Effector memory CD8-positive, alpha-beta T cell (primary cell): ENCODE results near the gene EDEM1.
"Not testable (repeated sequence)": the region's sequence is repeated elsewhere in the genome, so short reads cannot be mapped to it uniquely, and the experiment has no call there.

Source experiments
- ATAC-seq: fragments of 150-1000 bp; cut with Tn5 transposase; replicated peaks from 2 replicates; pipeline ENCODE4 v1.10.0; 2021; ENCODE audit warnings: mild to moderate bottlenecking, moderate library complexity
- DNase-seq, 3 experiments: peaks; one replicate each; pipeline ENCODE4 v3.0.0; 2021
- H3K27ac Mint-ChIP-seq, 2 donors: one replicate each; pipeline ENCODE4 v1.8.0; 2022; ENCODE audit warnings: mild to moderate bottlenecking in 2 of 2, mixed read lengths in 2 of 2, moderate library complexity in 2 of 2
- H3K27me3 Mint-ChIP-seq, 2 donors: one replicate each; pipeline ENCODE4 v1.8.0; 2022; ENCODE audit warnings: mixed read lengths in 2 of 2
- H3K36me3 Mint-ChIP-seq: one replicate; pipeline ENCODE4 v1.8.0; 2022; ENCODE audit warnings: mild to moderate bottlenecking, moderate library complexity, mixed read lengths; ENCODE audit not compliant: insufficient read depth
- H3K4me1 Mint-ChIP-seq, 2 donors: one replicate each; pipeline ENCODE4 v1.8.0; 2022; ENCODE audit warnings: low read depth in 2 of 2, mixed read lengths in 2 of 2
- H3K4me3 Mint-ChIP-seq, 2 donors: one replicate each; pipeline ENCODE4 v1.8.0; 2022; ENCODE audit warnings: mild to moderate bottlenecking in 2 of 2, mixed read lengths in 2 of 2, moderate library complexity in 2 of 2
- H3K9me3 Mint-ChIP-seq, 2 donors: one replicate each; pipeline ENCODE4 v1.8.0; 2022; ENCODE audit warnings: mixed read lengths in 2 of 2
- total RNA-seq, 9 experiments: gene quantifications; one replicate each; lab custom pipeline; 2026; lab: John Stamatoyannopoulos, UW

EDEM1 gene
- 161 to 455 (median 392) reads per million in 9 experiments for total RNA-seq

DNA sequence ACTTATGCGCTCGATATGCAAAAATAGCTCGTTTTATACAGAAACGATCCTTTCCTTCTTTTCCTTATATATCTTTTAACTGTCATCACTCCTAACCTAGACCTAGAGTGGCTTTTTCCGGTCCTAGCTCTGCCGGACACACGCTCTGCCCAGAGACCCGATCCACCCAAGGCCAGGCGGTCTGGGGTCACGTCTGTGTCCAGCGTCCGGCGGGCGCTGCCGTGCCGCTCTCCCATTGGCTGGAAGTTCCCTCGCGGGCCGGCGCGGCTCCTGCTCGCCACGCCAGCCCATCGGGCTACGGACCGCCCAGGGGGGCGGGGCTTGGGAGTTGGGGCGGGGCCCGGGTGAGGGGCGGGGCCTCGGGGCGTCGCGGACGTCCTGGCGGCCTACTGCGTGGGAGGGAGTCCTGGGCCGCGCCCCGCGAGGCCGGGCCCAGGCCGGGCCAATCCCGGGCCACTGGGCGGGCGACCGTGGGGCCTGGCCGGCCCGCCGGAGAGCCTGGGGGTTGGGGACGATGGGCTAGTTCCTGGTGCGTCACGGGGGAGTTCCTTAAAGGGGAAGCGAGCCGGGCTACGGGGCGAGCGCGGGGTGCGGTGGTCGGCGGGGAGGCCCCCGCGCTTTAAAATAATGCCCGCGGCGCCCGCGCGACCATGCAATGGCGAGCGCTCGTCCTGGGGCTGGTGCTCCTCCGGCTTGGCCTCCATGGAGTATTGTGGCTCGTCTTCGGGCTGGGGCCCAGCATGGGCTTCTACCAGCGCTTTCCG, at the start of gene EDEM1:
Gene EDEM1, plus strand, starts transcription at position 552 of the 764 bp plus-strand sequence. Its CDS starts 99 bp downstream, at position 651.
- H3K4me1 Mint-ChIP-seq, result peaks cover 29 to 30% of the 10 kb centered on the region in 2 donors
- H3K27ac Mint-ChIP-seq, result peak within 1 kb of the TSS; percentile 96 to 99
- DNase-seq (peak; percentile 90 to 98 (median 98)), ATAC-seq (peak; percentile 89)
- no peaks in the 10 kb centered on the region for H3K9me3 Mint-ChIP-seq
- H3K27me3 Mint-ChIP-seq, result no peaks in the 10 kb centered on the region
- H3K4me3 Mint-ChIP-seq, result peak within 1 kb of the TSS; percentile 96 to 100
- H3K36me3 Mint-ChIP-seq, result peaks cover 25% of the 10 kb centered on the region

DNA sequence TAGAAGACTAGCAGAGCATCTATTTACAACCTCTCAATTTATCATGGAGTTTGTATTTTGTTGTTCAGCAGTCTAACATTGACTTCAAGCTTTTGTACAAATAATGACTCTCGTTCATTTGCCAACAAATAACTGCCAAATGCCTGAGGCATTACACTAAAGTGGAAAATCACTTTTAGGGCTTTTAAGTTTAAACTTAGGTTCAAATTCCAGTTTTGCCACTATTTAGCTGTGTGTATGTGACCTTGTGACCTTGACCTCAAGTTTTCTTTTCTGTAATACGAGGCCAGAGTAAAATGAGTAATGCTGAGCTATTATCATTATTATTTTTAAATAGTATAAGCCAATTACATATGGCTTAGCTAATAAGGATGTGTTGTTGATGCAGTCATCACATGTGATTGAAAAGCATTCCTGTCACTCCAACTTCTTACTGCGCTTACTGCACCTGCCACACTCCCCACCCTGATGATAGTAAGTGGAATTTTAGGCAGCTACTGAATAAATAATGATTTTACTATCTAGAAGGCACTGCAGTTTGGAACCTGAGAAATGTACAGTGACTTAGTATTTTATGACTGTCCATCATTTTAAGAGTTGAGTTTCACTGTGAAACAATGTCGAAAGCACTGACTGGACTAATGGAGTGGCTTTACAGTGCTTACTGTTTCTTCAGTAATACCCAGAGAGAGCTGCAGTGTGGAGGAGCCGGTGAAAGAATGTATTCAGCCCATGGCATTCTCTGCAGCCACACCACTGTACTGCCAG, 49.1 kb upstream of the EDEM1 start:
- Mint-ChIP-seq H3K27ac (peak overlapping the region; percentile 79 to 81), H3K4me1 (peaks cover 46 to 62% of the 10 kb centered on the region in 2 donors), H3K27me3 (no peaks in the 10 kb centered on the region), H3K36me3 (peaks cover 10% of the 10 kb centered on the region), H3K4me3 (peak overlapping the region; percentile 26 to 62), H3K9me3 (no peaks in the 10 kb centered on the region)
- ATAC-seq, result no peak
- no peak for DNase-seq

- peak overlapping the region; percentile 44 to 71 for H3K27ac Mint-ChIP-seq
- H3K4me1 Mint-ChIP-seq, result peaks cover 55 to 71% of the 10 kb centered on the region in 2 donors
- peak overlapping the region in 1 of 2 donors; percentile 32 for H3K4me3 Mint-ChIP-seq
- H3K36me3 Mint-ChIP-seq, result peaks cover 12% of the 10 kb centered on the region
- ATAC-seq, result no peak
- no peaks in the 10 kb centered on the region for H3K9me3 Mint-ChIP-seq
- no peaks in the 10 kb centered on the region for H3K27me3 Mint-ChIP-seq
- no peak for DNase-seq
Observed at GRCh38 chr3:5140230-5140621, 47.3 kb upstream of the EDEM1 start.

DNA sequence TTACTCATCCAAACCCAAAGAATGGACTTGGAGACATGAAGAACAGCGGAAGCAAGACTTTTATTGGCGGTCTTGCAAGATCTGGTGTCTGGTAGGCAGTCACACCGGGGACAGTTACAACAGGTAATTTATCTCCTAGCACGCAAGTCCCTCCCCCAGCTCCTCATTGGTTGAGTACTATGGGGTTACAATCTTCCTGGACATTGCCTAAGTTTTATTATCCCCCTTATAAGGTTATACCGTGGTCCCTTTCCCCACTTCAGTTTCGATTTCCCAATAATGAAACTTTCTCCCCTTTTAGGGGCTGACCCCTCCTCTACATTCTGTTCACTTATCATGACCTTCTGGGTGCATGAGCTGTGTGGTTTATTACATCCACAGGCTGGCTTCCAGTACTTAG, 46.7 kb upstream of the EDEM1 start:
- no peaks in the 10 kb centered on the region for H3K27me3 Mint-ChIP-seq
- peaks cover 12% of the 10 kb centered on the region for H3K36me3 Mint-ChIP-seq
- H3K4me3 Mint-ChIP-seq, result no peak overlapping the region
- H3K27ac Mint-ChIP-seq, result peak overlapping the region in 1 of 2 donors; percentile 38
- DNase-seq (no peak), ATAC-seq (no peak)
- H3K4me1 Mint-ChIP-seq, result peaks cover 55 to 76% of the 10 kb centered on the region in 2 donors
- H3K9me3 Mint-ChIP-seq, result no peaks in the 10 kb centered on the region

- H3K27ac Mint-ChIP-seq, result no peak overlapping the region
Observed at GRCh38 chr3:5141760-5142159, 45.7 kb upstream of the EDEM1 start.

DNA sequence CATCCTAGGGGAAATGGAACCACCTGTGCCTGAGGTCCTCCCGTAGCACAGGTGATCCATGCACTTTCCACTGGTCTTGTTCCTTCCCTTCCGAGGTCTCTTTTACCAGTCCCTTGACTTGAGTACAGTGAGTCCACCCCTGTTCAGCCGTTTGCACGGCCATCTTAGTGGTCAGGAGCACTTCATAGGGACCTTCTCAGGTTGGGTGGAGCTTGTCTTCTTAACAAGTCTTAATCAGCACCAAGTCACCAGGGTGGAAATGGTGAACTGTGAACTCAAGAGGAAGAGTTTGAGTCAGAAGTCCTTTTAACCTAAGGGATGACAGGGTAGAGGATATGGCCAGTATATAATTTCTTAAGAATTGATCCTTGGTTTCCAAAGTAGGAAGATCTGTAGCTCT, 44.0 kb upstream of the EDEM1 start:
- peaks cover 52 to 70% of the 10 kb centered on the region in 2 donors for H3K4me1 Mint-ChIP-seq
- peaks cover 6% of the 10 kb centered on the region for H3K36me3 Mint-ChIP-seq
- ATAC-seq, result no peak

More at GRCh38 chr3:5141760-5142159, 45.7 kb upstream of the EDEM1 start:
- ATAC-seq (no peak), DNase-seq (no peak)
- Mint-ChIP-seq H3K4me1 (peaks cover 49 to 70% of the 10 kb centered on the region in 2 donors), H3K36me3 (peaks cover 12% of the 10 kb centered on the region), H3K4me3 (no peak overlapping the region), H3K27me3 (no peaks in the 10 kb centered on the region), H3K9me3 (no peaks in the 10 kb centered on the region)

GRCh38 chr3:5144316-5144994, 43.1 kb upstream of the EDEM1 start:
- H3K4me3 Mint-ChIP-seq, result no peak overlapping the region
- no peak overlapping the region for H3K27ac Mint-ChIP-seq
- peaks cover 6% of the 10 kb centered on the region for H3K36me3 Mint-ChIP-seq
- DNase-seq (no peak), ATAC-seq (no peak)
- no peaks in the 10 kb centered on the region for H3K27me3 Mint-ChIP-seq
- H3K9me3 Mint-ChIP-seq, result no peaks in the 10 kb centered on the region
- H3K4me1 Mint-ChIP-seq, result peaks cover 59 to 71% of the 10 kb centered on the region in 2 donors

More for the DNA sequence above, 44.0 kb upstream of the EDEM1 start:
- DNase-seq, result no peak
- no peaks in the 10 kb centered on the region for H3K27me3 Mint-ChIP-seq
- H3K4me3 Mint-ChIP-seq, result no peak overlapping the region
- H3K9me3 Mint-ChIP-seq, result no peaks in the 10 kb centered on the region
- no peak overlapping the region for H3K27ac Mint-ChIP-seq

- Mint-ChIP-seq H3K4me1 (peaks cover 57 to 71% of the 10 kb centered on the region in 2 donors), H3K4me3 (no peak overlapping the region), H3K27me3 (no peaks in the 10 kb centered on the region), H3K9me3 (no peaks in the 10 kb centered on the region), H3K27ac (no peak overlapping the region), H3K36me3 (peaks cover 6% of the 10 kb centered on the region)
- ATAC-seq (no peak), DNase-seq (no peak)
Observed at GRCh38 chr3:5145120-5145519, 42.4 kb upstream of the EDEM1 start.

DNA sequence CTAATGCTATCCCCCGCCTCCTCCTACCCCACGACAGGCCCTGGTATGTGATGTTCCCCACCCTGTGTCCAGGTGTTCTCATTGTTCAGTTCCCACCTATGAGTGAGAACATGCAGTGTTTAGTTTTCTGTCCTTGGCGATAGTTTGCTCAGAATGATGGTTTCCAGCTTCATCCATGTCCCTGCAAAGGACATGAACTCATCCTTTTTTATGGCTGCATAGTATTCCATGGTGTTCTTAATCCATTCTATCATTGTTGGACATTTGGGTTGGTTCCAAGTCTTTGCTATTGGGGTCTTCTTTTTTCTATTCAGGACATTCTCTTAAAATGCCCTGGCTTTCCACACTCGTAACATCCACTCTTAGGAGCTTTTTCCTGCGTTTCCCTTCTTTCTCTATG, 40.4 kb upstream of the EDEM1 start:
- H3K9me3 Mint-ChIP-seq, H3K27ac Mint-ChIP-seq, H3K27me3 Mint-ChIP-seq, DNase-seq, ATAC-seq, H3K36me3 Mint-ChIP-seq, H3K4me3 Mint-ChIP-seq: not testable (repeated sequence)
- H3K4me1 Mint-ChIP-seq, result peaks cover 45 to 64% of the 10 kb centered on the region in 2 donors

DNA sequence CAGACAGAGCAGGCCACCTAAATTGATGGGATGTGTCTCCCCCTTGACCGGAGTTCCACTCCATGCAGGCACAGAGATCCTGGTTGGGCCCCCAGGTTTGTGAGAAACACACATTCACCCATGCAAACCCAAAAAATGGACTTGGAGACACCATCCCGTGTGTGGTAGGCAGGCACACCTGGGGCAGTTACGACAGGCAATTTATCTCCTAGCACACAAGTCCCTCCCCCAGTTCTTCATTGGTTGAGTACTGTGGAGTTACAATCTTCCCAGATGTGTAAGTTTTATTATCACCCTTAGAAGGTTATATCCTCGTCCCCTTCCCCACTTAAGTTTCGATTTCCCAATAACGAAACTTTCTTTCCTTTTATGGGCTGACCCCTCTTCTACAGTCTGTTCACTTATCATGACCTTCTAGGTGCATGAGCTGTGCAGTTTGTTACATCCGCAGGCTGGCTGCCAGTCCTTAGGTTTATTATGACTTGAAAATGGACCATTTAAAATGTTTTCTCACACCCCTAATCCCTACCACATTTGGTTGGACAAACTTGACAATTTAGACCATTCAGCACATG, 38.1 kb upstream of the EDEM1 start:
- H3K27ac Mint-ChIP-seq, result peak overlapping the region in 1 of 2 donors; percentile 59
- peaks cover 3% of the 10 kb centered on the region for H3K36me3 Mint-ChIP-seq
- no peak for DNase-seq
- no peaks in the 10 kb centered on the region for H3K9me3 Mint-ChIP-seq
- H3K27me3 Mint-ChIP-seq, result no peaks in the 10 kb centered on the region
- peaks cover 42 to 66% of the 10 kb centered on the region in 2 donors for H3K4me1 Mint-ChIP-seq
- no peak for ATAC-seq
- H3K4me3 Mint-ChIP-seq, result no peak overlapping the region

- peaks cover 45 to 67% of the 10 kb centered on the region in 2 donors for H3K4me1 Mint-ChIP-seq
- no peak overlapping the region for H3K27ac Mint-ChIP-seq
Observed at GRCh38 chr3:5151586-5151985, 35.9 kb upstream of the EDEM1 start.

DNA sequence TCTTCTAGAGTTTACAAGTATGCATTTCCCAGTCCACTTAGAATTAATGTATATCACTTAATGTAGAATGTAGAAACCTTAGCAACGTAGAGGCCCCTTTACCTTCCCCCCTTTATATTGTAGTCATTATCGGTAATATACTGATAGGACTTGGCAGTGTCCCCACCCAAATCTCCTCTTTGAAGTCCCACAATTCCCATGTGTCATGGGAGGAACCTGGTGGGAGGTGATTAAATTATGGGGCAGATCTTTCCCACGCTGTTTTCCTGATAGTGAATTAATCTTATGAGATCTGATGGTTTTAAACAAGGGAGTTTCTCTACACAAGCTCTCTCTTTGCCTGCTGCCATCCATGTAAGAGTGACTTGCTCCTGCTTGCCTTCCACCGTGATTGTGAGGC, 34.4 kb upstream of the EDEM1 start:
- Mint-ChIP-seq H3K4me1 (peaks cover 46 to 70% of the 10 kb centered on the region in 2 donors), H3K27ac (no peak overlapping the region), H3K36me3 (peaks cover 23% of the 10 kb centered on the region), H3K9me3 (no peaks in the 10 kb centered on the region), H3K4me3 (no peak overlapping the region), H3K27me3 (no peaks in the 10 kb centered on the region)
- ATAC-seq (no peak), DNase-seq (no peak)

More at GRCh38 chr3:5151586-5151985, 35.9 kb upstream of the EDEM1 start:
- ATAC-seq (no peak), DNase-seq (no peak)
- H3K36me3 Mint-ChIP-seq, result peaks cover 17% of the 10 kb centered on the region
- H3K9me3 Mint-ChIP-seq, result no peaks in the 10 kb centered on the region
- no peak overlapping the region for H3K4me3 Mint-ChIP-seq
- no peaks in the 10 kb centered on the region for H3K27me3 Mint-ChIP-seq

GRCh38 chr3:5155241-5155640, 32.3 kb upstream of the EDEM1 start:
- no peak for DNase-seq
- no peak overlapping the region for H3K27ac Mint-ChIP-seq
- H3K27me3 Mint-ChIP-seq, result no peaks in the 10 kb centered on the region
- H3K4me1 Mint-ChIP-seq, result peaks cover 31 to 55% of the 10 kb centered on the region in 2 donors
- no peaks in the 10 kb centered on the region for H3K9me3 Mint-ChIP-seq
- peaks cover 30% of the 10 kb centered on the region for H3K36me3 Mint-ChIP-seq
- no peak for ATAC-seq
- no peak overlapping the region for H3K4me3 Mint-ChIP-seq
